Caco-2 (cell line): Measurements from ENCODE around the gene LRMDA. TPM values are rescaled to one million over a fixed set of nuclear protein-coding genes. Genes with fewer than 3 reads are reported as not detected.

ENCODE experiments used
- BruUV-seq: library from RNA; stranded (reverse); fragments of 400-500 nt; replicated peaks from 2 replicates; lab custom pipeline; 2021; lab: Mats Ljungman, UMichigan
- CTCF ChIA-PET: fragments of 300-600 bp; sonication (Branson Sonifier 250); formaldehyde crosslinking; loops from one replicate; lab custom pipeline; 2022; ENCODE audit warnings: antibody characterized with exemption; lab: Charles Lee
- POLR2A ChIA-PET: fragments of 300-600 bp; sonication (Branson Sonifier 250); formaldehyde crosslinking; loops from one replicate; lab custom pipeline; 2022; ENCODE audit warnings: antibody characterized with exemption; lab: Charles Lee
- DNase-seq, 2 experiments: peaks; one replicate each; pipeline versions ENCODE4 v3.0.0 to v3.0.0-alpha.2; 2020 to 2022
- H3K27me3 ChIP-seq: replicated peaks from 2 replicates; pipeline ENCODE4 v1.6.0; 2011; ENCODE audit warnings: low read length; ENCODE audit not compliant: control insufficient read depth, insufficient read depth
- H3K36me3 ChIP-seq: 2 replicates; pipeline ENCODE4 v1.5.1; 2011; ENCODE audit warnings: low read length; ENCODE audit not compliant: control insufficient read depth, insufficient read depth
- H3K4me1 ChIP-seq: fragments of 250-450 bp; sonication (Bioruptor Pico); 2 replicates; pipeline ENCODE4 v1.5.1; 2020; ENCODE audit warnings: mild to moderate bottlenecking
- H3K4me3 ChIP-seq: 2 replicates; pipeline ENCODE4 v1.5.1; 2011; ENCODE audit warnings: low read depth, mild to moderate bottlenecking, control low read depth, low read length
- H3K9me3 ChIP-seq: fragments of 250-450 bp; sonication (Bioruptor Pico); 2 replicates; pipeline ENCODE4 v1.5.1; 2020; ENCODE audit warnings: mild to moderate bottlenecking, moderate library complexity
- H3K27ac Mint-ChIP-seq: one replicate; pipeline ENCODE4 v1.8.0; 2022; ENCODE audit warnings: mixed read lengths; ENCODE audit not compliant: unreplicated experiment
- H3K27me3 Mint-ChIP-seq: one replicate; pipeline ENCODE4 v1.8.0; 2022; ENCODE audit warnings: mixed read lengths; ENCODE audit not compliant: insufficient read depth, unreplicated experiment
- H3K36me3 Mint-ChIP-seq: one replicate; pipeline ENCODE4 v1.8.0; 2022; ENCODE audit warnings: mild to moderate bottlenecking, mixed read lengths; ENCODE audit not compliant: insufficient read depth, unreplicated experiment
- H3K4me1 Mint-ChIP-seq: one replicate; pipeline ENCODE4 v1.8.0; 2022; ENCODE audit warnings: low read depth, mixed read lengths; ENCODE audit not compliant: unreplicated experiment
- H3K4me3 Mint-ChIP-seq: one replicate; pipeline ENCODE4 v1.8.0; 2022; ENCODE audit warnings: mild to moderate bottlenecking, moderate library complexity, mixed read lengths; ENCODE audit not compliant: unreplicated experiment
- H3K9me3 Mint-ChIP-seq: one replicate; pipeline ENCODE4 v1.8.0; 2022; ENCODE audit warnings: mixed read lengths; ENCODE audit not compliant: unreplicated experiment
- intact Hi-C: fragments of 100-400 bp; cut with micrococcal nuclease; formaldehyde crosslinking; loops from one replicate; pipeline ENCODE4 v1.10.0; 2022; ENCODE audit not compliant: unreplicated experiment
- total RNA-seq: library from RNA; stranded (reverse); gene quantifications from 2 replicates; pipeline ENCODE4 v1.2.3, GENCODE V29; 2022
- TF ChIP-seq, protein P1 (sequence below), 2 experiments: fragments of 200-600 bp in 1 of 2; IDR thresholded peaks; 1 replicate in 1 of 2; 2 replicates in 1 of 2; pipeline versions ENCODE4 v1.5.1 to v1.8.0; 2011 to 2022; ENCODE audit warnings: antibody characterized with exemption in 1 of 2, control low read depth in 1 of 2, inconsistent platforms in 1 of 2, low read depth in 1 of 2, low read length in 1 of 2, mild to moderate bottlenecking in 1 of 2, moderate library complexity in 1 of 2; ENCODE audit not compliant: insufficient read depth in 1 of 2, severe bottlenecking in 1 of 2, unreplicated experiment in 1 of 2

The LRMDA gene
- total RNA-seq, 1 experiment from 2014 or later = 18.5 TPM

- Mint-ChIP-seq H3K4me1 (no peaks in the 10 kb centered on the region), H3K36me3 (no peaks in the 10 kb centered on the region), H3K4me3 (no peak overlapping the region), H3K27me3 (no peaks in the 10 kb centered on the region), H3K27ac (no peak overlapping the region), H3K9me3 (no peaks in the 10 kb centered on the region)
- no peaks in the 10 kb centered on the region for H3K27me3 ChIP-seq
- no peaks in the 10 kb centered on the region for H3K36me3 ChIP-seq
- BruUV-seq = no TSS peak
- no peak overlapping the region for H3K4me3 ChIP-seq
- no peaks in the 10 kb centered on the region for H3K4me1 ChIP-seq
- ChIA-PET POLR2A (no interaction called here), CTCF (no interaction called here)
- TF ChIP-seq, protein P1, sequence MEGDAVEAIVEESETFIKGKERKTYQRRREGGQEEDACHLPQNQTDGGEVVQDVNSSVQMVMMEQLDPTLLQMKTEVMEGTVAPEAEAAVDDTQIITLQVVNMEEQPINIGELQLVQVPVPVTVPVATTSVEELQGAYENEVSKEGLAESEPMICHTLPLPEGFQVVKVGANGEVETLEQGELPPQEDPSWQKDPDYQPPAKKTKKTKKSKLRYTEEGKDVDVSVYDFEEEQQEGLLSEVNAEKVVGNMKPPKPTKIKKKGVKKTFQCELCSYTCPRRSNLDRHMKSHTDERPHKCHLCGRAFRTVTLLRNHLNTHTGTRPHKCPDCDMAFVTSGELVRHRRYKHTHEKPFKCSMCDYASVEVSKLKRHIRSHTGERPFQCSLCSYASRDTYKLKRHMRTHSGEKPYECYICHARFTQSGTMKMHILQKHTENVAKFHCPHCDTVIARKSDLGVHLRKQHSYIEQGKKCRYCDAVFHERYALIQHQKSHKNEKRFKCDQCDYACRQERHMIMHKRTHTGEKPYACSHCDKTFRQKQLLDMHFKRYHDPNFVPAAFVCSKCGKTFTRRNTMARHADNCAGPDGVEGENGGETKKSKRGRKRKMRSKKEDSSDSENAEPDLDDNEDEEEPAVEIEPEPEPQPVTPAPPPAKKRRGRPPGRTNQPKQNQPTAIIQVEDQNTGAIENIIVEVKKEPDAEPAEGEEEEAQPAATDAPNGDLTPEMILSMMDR (IDR thresholded peaks at IDR 0.05; ENCODE audit: insufficient read depth in 1 of 2, low read depth in 1 of 2, low read length in 1 of 2, severe bottlenecking in 1 of 2, unreplicated experiment in 1 of 2) = no peak
- no peak for DNase-seq
- intact Hi-C loops = no loop called here
- no peaks in the 10 kb centered on the region for H3K9me3 ChIP-seq
Observed at GRCh38 chr10:76000550-76000949, 569.1 kb downstream of the LRMDA start.

GRCh38 chr10:76001019-76001418, 569.6 kb downstream of the LRMDA start:
- BruUV-seq = no TSS peak
- CTCF ChIA-PET = no interaction called here
- POLR2A ChIA-PET = no interaction called here

GRCh38 chr10:76001461-76001860, 570.0 kb downstream of the LRMDA start:
- DNase-seq = no peak
- H3K27me3 ChIP-seq = no peaks in the 10 kb centered on the region
- H3K4me3 Mint-ChIP-seq = no peak overlapping the region
- no peaks in the 10 kb centered on the region for H3K4me1 Mint-ChIP-seq
- TF ChIP-seq, protein P1 (IDR thresholded peaks at IDR 0.05; ENCODE audit: insufficient read depth in 1 of 2, low read depth in 1 of 2, low read length in 1 of 2, severe bottlenecking in 1 of 2, unreplicated experiment in 1 of 2) = no peak
- ChIA-PET CTCF (no interaction called here), POLR2A (no interaction called here)
- BruUV-seq = no TSS peak
- no peaks in the 10 kb centered on the region for H3K27me3 Mint-ChIP-seq
- no peaks in the 10 kb centered on the region for H3K9me3 ChIP-seq
- H3K36me3 ChIP-seq = no peaks in the 10 kb centered on the region
- H3K36me3 Mint-ChIP-seq = no peaks in the 10 kb centered on the region
- H3K4me1 ChIP-seq = no peaks in the 10 kb centered on the region
- intact Hi-C loops = no loop called here
- no peaks in the 10 kb centered on the region for H3K9me3 Mint-ChIP-seq
- H3K27ac Mint-ChIP-seq = no peak overlapping the region
- H3K4me3 ChIP-seq = no peak overlapping the region

More at GRCh38 chr10:76001019-76001418, 569.6 kb downstream of the LRMDA start:
- H3K27me3 ChIP-seq = no peaks in the 10 kb centered on the region
- no peaks in the 10 kb centered on the region for H3K4me1 Mint-ChIP-seq
- H3K9me3 Mint-ChIP-seq = no peaks in the 10 kb centered on the region
- H3K4me3 ChIP-seq = no peak overlapping the region
- no peaks in the 10 kb centered on the region for H3K9me3 ChIP-seq
- no peaks in the 10 kb centered on the region for H3K4me1 ChIP-seq
- H3K4me3 Mint-ChIP-seq = no peak overlapping the region
- no peaks in the 10 kb centered on the region for H3K36me3 ChIP-seq
- intact Hi-C loops = no loop called here
- H3K27me3 Mint-ChIP-seq = no peaks in the 10 kb centered on the region
- no peaks in the 10 kb centered on the region for H3K36me3 Mint-ChIP-seq
- no peak overlapping the region for H3K27ac Mint-ChIP-seq
- TF ChIP-seq, protein P1 (IDR thresholded peaks at IDR 0.05; ENCODE audit: insufficient read depth in 1 of 2, low read depth in 1 of 2, low read length in 1 of 2, severe bottlenecking in 1 of 2, unreplicated experiment in 1 of 2) = no peak
- DNase-seq = no peak
